H9 (cell line): ENCODE measurements around the gene INPP5A. TPM values are rescaled to one million over a fixed set of nuclear protein-coding genes. Genes with fewer than 3 reads are reported as not detected.

Experiments
- DNase-seq: peaks from one replicate; pipeline ENCODE4 v3.0.0-alpha.2; 2017
- H2AFZ ChIP-seq: one replicate; pipeline ENCODE4 v1.6.1; 2013; ENCODE audit warnings: mild to moderate bottlenecking, low read length, control low read depth, moderate library complexity
- H2AK5ac ChIP-seq: 2 replicates; pipeline ENCODE4 v1.6.1; 2013; ENCODE audit warnings: low read length, control low read depth, mixed read lengths; ENCODE audit not compliant: insufficient read length
- H2BK120ac ChIP-seq: one replicate; pipeline ENCODE4 v1.6.1; 2013; ENCODE audit warnings: low read depth, mild to moderate bottlenecking, low read length, control low read depth, inconsistent platforms; ENCODE audit not compliant: poor library complexity, severe bottlenecking
- H2BK12ac ChIP-seq: 2 replicates; pipeline ENCODE4 v1.6.1; 2013; ENCODE audit warnings: low read length, control low read depth, mixed read lengths, low read depth; ENCODE audit not compliant: insufficient read length
- H2BK15ac ChIP-seq: 2 replicates; pipeline ENCODE4 v1.6.1; 2013; ENCODE audit warnings: low read depth, low read length, control low read depth
- H2BK20ac ChIP-seq: one replicate; pipeline ENCODE4 v1.6.1; 2013; ENCODE audit warnings: low read depth, mild to moderate bottlenecking, low read length, control low read depth, inconsistent platforms; ENCODE audit not compliant: poor library complexity, severe bottlenecking
- H2BK5ac ChIP-seq: 2 replicates; pipeline ENCODE4 v1.6.1; 2013; ENCODE audit warnings: low read length, control low read depth, mixed read lengths; ENCODE audit not compliant: insufficient read length
- H3K14ac ChIP-seq: 2 replicates; pipeline ENCODE4 v1.6.1; 2013; ENCODE audit warnings: low read length, control low read depth; ENCODE audit not compliant: insufficient read depth
- H3K18ac ChIP-seq: 2 replicates; pipeline ENCODE4 v1.6.1; 2013; ENCODE audit warnings: low read depth, mild to moderate bottlenecking, mixed read lengths, low read length, control low read depth; ENCODE audit not compliant: insufficient read length
- H3K23ac ChIP-seq: 2 replicates; pipeline ENCODE4 v1.6.1; 2013; ENCODE audit warnings: low read length, control low read depth, mixed read lengths, low read depth; ENCODE audit not compliant: insufficient read length
- H3K23me2 ChIP-seq: 2 replicates; pipeline ENCODE4 v1.6.1; 2013; ENCODE audit warnings: low read depth, mild to moderate bottlenecking, mixed read lengths, low read length, control low read depth; ENCODE audit not compliant: insufficient read length, poor library complexity, severe bottlenecking
- H3K27ac ChIP-seq: 2 replicates; pipeline ENCODE4 v1.5.1; 2013; ENCODE audit warnings: low read length, control low read depth, mixed read lengths, low read depth; ENCODE audit not compliant: insufficient read length
- H3K27me3 ChIP-seq: 2 replicates; pipeline ENCODE4 v1.6.1; 2013; ENCODE audit warnings: low read length, control low read depth, inconsistent platforms; ENCODE audit not compliant: insufficient read depth
- H3K4ac ChIP-seq: 2 replicates; pipeline ENCODE4 v1.6.1; 2013; ENCODE audit warnings: low read depth, mild to moderate bottlenecking, control low read depth, inconsistent platforms, low read length, moderate library complexity
- H3K4me1 ChIP-seq: 2 replicates; pipeline ENCODE4 v1.6.1; 2013; ENCODE audit warnings: low read length, control low read depth, inconsistent platforms; ENCODE audit not compliant: insufficient read depth
- H3K4me2 ChIP-seq: 2 replicates; pipeline ENCODE4 v1.6.1; 2013; ENCODE audit warnings: low read length, control low read depth, mixed read lengths; ENCODE audit not compliant: insufficient read length, insufficient read depth
- H3K56ac ChIP-seq: 2 replicates; pipeline ENCODE4 v1.6.1; 2013; ENCODE audit warnings: low read depth, mild to moderate bottlenecking, mixed read lengths, low read length, control low read depth; ENCODE audit not compliant: insufficient read length
- H3K79me1 ChIP-seq: 2 replicates; pipeline ENCODE4 v1.6.1; 2013; ENCODE audit warnings: low read depth, mild to moderate bottlenecking, moderate library complexity, low read length, control low read depth, inconsistent platforms; ENCODE audit not compliant: insufficient read depth, poor library complexity, severe bottlenecking
- H3K79me2 ChIP-seq: 2 replicates; pipeline ENCODE4 v1.6.1; 2013; ENCODE audit warnings: low read length, control low read depth, inconsistent platforms; ENCODE audit not compliant: insufficient read depth
- H3K9ac ChIP-seq: 2 replicates; pipeline ENCODE4 v1.6.1; 2013; ENCODE audit warnings: low read length, control low read depth, mixed read lengths; ENCODE audit not compliant: insufficient read length; ENCODE audit errors: extremely low read depth
- H3K9me3 ChIP-seq: one replicate; pipeline ENCODE4 v1.6.1; 2013; ENCODE audit warnings: low read depth, low read length, inconsistent platforms; ENCODE audit not compliant: control insufficient read depth
- H3T11ph ChIP-seq: one replicate; pipeline ENCODE4 v1.6.1; 2013; ENCODE audit warnings: mild to moderate bottlenecking, low read length, control low read depth, inconsistent platforms
- H4K20me1 ChIP-seq: one replicate; pipeline ENCODE4 v1.6.1; 2013; ENCODE audit not compliant: control insufficient read depth, insufficient read length, insufficient read depth
- H4K5ac ChIP-seq: 2 replicates; pipeline ENCODE4 v1.6.1; 2013; ENCODE audit warnings: low read depth, mild to moderate bottlenecking, mixed read lengths, low read length, control low read depth; ENCODE audit not compliant: insufficient read length
- H4K8ac ChIP-seq: replicated peaks from 2 replicates; pipeline ENCODE4 v1.6.1; 2013; ENCODE audit warnings: low read length, control low read depth, mixed read lengths, low read depth; ENCODE audit not compliant: insufficient read length
- H4K91ac ChIP-seq: 2 replicates; pipeline ENCODE4 v1.6.1; 2013; ENCODE audit warnings: low read depth, mild to moderate bottlenecking, moderate library complexity, mixed read lengths, low read length, control low read depth; ENCODE audit not compliant: insufficient read length
- H3K27ac Mint-ChIP-seq, 3 experiments: 2 replicates in 2 of 3; 3 replicates in 1 of 3; pipeline ENCODE4 v1.8.0; 2020 to 2021; ENCODE audit warnings: mixed read lengths in 3 of 3, mild to moderate bottlenecking in 1 of 3, moderate library complexity in 1 of 3
- H3K27me3 Mint-ChIP-seq: 2 replicates; pipeline ENCODE4 v1.8.0; 2021; ENCODE audit warnings: low read depth, mild to moderate bottlenecking, moderate library complexity, mixed read lengths
- H3K36me3 Mint-ChIP-seq, 3 experiments: 2 replicates in 2 of 3; 3 replicates in 1 of 3; pipeline ENCODE4 v1.8.0; 2020 to 2021; ENCODE audit warnings: low read depth in 3 of 3, mixed read lengths in 3 of 3; ENCODE audit not compliant: insufficient read depth in 1 of 3
- H3K4me1 Mint-ChIP-seq, 2 experiments: 2 replicates each; pipeline ENCODE4 v1.8.0; 2020; ENCODE audit warnings: mixed read lengths in 2 of 2
- H3K4me3 Mint-ChIP-seq, 2 experiments: 2 replicates in 1 of 2; 3 replicates in 1 of 2; pipeline ENCODE4 v1.8.0; 2020 to 2021; ENCODE audit warnings: mild to moderate bottlenecking in 2 of 2, mixed read lengths in 2 of 2, moderate library complexity in 1 of 2
- H3K9me3 Mint-ChIP-seq, 2 experiments: 2 replicates in 1 of 2; 3 replicates in 1 of 2; pipeline ENCODE4 v1.8.0; 2020; ENCODE audit warnings: mild to moderate bottlenecking in 2 of 2, mixed read lengths in 2 of 2, moderate library complexity in 1 of 2
- WGBS: extraction: QIAGEN DNeasy Blood & Tissue Kit; methylation state at CpG from one replicate; pipeline ENCODE4 v1.1.7; 2013; ENCODE audit warnings: missing lambda C conversion rate, low lambda C conversion rate, mixed read lengths; ENCODE audit not compliant: insufficient read length; ENCODE audit errors: extremely low coverage; 5-methylcytosine and 5-hydroxymethylcytosine counted together
- total RNA-seq: library from RNA; stranded (reverse); gene quantifications from 2 replicates; pipeline ENCODE4 v1.2.1, GENCODE V29; 2021
- TF ChIP-seq, protein P1 (sequence below): fragments of 200-600 bp; sonication (generic); conservative IDR thresholded peaks from 3 replicates; pipeline ENCODE4 v1.8.0; 2021; ENCODE audit warnings: antibody characterized with exemption, mild to moderate bottlenecking

Gene INPP5A
- total RNA-seq, 1 experiment from 2014 or later, result 17.7 TPM

DNA sequence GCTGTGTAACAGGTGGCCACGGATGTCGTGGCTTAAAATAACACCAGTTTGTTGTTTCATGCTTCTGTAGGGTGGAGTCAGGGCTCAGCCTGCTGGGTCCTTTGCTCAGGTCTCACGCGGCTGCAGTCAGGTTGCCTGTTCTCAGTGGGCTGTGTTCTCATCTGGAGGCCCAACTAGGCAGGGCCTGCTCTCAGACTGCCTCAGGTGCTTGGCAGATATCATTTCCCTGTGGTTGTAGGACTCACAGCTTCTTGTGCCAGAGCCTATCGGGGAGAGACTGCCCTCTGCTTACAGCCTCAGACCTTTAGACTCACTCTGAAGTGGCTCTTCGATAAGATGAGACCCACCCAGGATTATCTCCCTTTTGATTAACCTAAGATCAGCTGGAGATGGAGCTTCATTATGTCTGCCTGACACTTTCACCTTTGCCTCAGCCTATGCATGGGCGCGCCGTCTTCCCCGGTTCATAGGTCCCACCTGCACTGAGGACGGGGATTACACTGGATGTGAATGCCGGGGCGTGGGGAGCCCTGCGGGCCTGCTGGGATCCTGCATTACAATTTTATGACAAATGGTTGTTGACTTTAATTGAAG, 55.3 kb downstream of the INPP5A start:
- peaks cover 13 to 14% of the 10 kb centered on the region in 2 experiments for H3K4me1 Mint-ChIP-seq
- peaks cover 4% of the 10 kb centered on the region; the same call in 1 of the 2 replicates for H3K79me2 ChIP-seq
- H2AK5ac ChIP-seq, result no peak overlapping the region
- no peaks in the 10 kb centered on the region for H3K4me1 ChIP-seq
- H2BK15ac ChIP-seq, result no peak overlapping the region
- H2AFZ ChIP-seq, result no peak overlapping the region
- H3K36me3 Mint-ChIP-seq, result no peaks in the 10 kb centered on the region; a peak in 1 of 7 replicates
- peaks cover 5 to 6% of the 10 kb centered on the region in 2 experiments; a peak in 2 of 5 replicates for H3K9me3 Mint-ChIP-seq
- H3K9me3 ChIP-seq, result no peaks in the 10 kb centered on the region
- no peak overlapping the region for H3K56ac ChIP-seq
- H3K27me3 ChIP-seq, result no peaks in the 10 kb centered on the region
- H3K27ac ChIP-seq, result no peak overlapping the region
- H3K79me1 ChIP-seq, result no peaks in the 10 kb centered on the region
- no peak overlapping the region for H3K14ac ChIP-seq
- H4K91ac ChIP-seq, result no peak overlapping the region
- H3K23me2 ChIP-seq, result no peaks in the 10 kb centered on the region
- H3K27ac Mint-ChIP-seq, result no peak overlapping the region
- H3T11ph ChIP-seq, result no peak overlapping the region
- no CpG with 5 or more reads among the region's 14 CpGs for WGBS
- H2BK20ac ChIP-seq, result no peak overlapping the region
- no peak overlapping the region for H3K18ac ChIP-seq
- no peak for DNase-seq
- no peak overlapping the region for H3K23ac ChIP-seq
- TF ChIP-seq, protein P1, sequence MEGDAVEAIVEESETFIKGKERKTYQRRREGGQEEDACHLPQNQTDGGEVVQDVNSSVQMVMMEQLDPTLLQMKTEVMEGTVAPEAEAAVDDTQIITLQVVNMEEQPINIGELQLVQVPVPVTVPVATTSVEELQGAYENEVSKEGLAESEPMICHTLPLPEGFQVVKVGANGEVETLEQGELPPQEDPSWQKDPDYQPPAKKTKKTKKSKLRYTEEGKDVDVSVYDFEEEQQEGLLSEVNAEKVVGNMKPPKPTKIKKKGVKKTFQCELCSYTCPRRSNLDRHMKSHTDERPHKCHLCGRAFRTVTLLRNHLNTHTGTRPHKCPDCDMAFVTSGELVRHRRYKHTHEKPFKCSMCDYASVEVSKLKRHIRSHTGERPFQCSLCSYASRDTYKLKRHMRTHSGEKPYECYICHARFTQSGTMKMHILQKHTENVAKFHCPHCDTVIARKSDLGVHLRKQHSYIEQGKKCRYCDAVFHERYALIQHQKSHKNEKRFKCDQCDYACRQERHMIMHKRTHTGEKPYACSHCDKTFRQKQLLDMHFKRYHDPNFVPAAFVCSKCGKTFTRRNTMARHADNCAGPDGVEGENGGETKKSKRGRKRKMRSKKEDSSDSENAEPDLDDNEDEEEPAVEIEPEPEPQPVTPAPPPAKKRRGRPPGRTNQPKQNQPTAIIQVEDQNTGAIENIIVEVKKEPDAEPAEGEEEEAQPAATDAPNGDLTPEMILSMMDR, result no peak
- H4K20me1 ChIP-seq, result peaks cover 4% of the 10 kb centered on the region
- H4K8ac ChIP-seq, result no peak overlapping the region
- H2BK12ac ChIP-seq, result no peak overlapping the region
- H2BK5ac ChIP-seq, result no peak overlapping the region
- H3K27me3 Mint-ChIP-seq, result peaks cover 10% of the 10 kb centered on the region; the same call in 1 of the 2 replicates
- no peak overlapping the region for H2BK120ac ChIP-seq
- H3K4me2 ChIP-seq, result no peak overlapping the region
- H3K9ac ChIP-seq, result no peak overlapping the region
- no peak overlapping the region for H4K5ac ChIP-seq
- no peak overlapping the region for H3K4ac ChIP-seq
- H3K4me3 Mint-ChIP-seq, result no peak overlapping the region
